Right atrium auricular region (tissue), 2 donors: ENCODE measurements around the gene RARG. TPM values are rescaled to one million over a fixed set of nuclear protein-coding genes. Genes with fewer than 3 reads are reported as not detected.

Experiments
- DNase-seq: peaks from one replicate; pipeline ENCODE4 v3.0.0-alpha.2; 2019; ENCODE audit warnings: low spot score
- H3K27ac ChIP-seq, 2 donors: fragments of 200-600 bp; sonication (generic); 1 replicate in 1 of 2; 2 replicates in 1 of 2; pipeline ENCODE4 v1.5.1; 2016 to 2019
- H3K27me3 ChIP-seq, 2 donors: fragments of 200-600 bp; sonication (generic); one replicate each; pipeline versions ENCODE4 v1.5.1 to v1.6.0; 2017 to 2019
- H3K36me3 ChIP-seq: fragments of 200-600 bp; sonication (generic); one replicate; pipeline ENCODE4 v1.5.1; 2016
- H3K4me1 ChIP-seq, 2 donors: fragments of 200-600 bp; sonication (generic); one replicate each; pipeline versions ENCODE4 v1.5.1 to v1.6.0; 2017 to 2019
- H3K4me3 ChIP-seq, 2 donors: fragments of 200-600 bp; sonication (generic); 1 replicate in 1 of 2; 2 replicates in 1 of 2; pipeline ENCODE4 v1.5.1; 2017 to 2019; ENCODE audit warnings: mild to moderate bottlenecking in 1 of 2, moderate library complexity in 1 of 2
- H3K9me3 ChIP-seq, 2 donors: fragments of 200-600 bp; sonication (generic); one replicate each; pipeline ENCODE4 v1.5.1; 2019
- total RNA-seq, 2 donors: library from RNA; depleted of rRNA; stranded (reverse); fragments of >200 nt; gene quantifications; one replicate each; pipeline ENCODE4 v1.1.0, GENCODE V29; 2016
- TF ChIP-seq, protein P1 (sequence below), 2 donors: fragments of 200-600 bp; sonication (generic); IDR thresholded peaks; one replicate each; pipeline ENCODE4 v1.5.1; 2019; ENCODE audit warnings: antibody characterized with exemption in 2 of 2

RARG gene
- total RNA-seq, 2 donors from 2014 or later: 14.8 to 15.0 TPM

DNA sequence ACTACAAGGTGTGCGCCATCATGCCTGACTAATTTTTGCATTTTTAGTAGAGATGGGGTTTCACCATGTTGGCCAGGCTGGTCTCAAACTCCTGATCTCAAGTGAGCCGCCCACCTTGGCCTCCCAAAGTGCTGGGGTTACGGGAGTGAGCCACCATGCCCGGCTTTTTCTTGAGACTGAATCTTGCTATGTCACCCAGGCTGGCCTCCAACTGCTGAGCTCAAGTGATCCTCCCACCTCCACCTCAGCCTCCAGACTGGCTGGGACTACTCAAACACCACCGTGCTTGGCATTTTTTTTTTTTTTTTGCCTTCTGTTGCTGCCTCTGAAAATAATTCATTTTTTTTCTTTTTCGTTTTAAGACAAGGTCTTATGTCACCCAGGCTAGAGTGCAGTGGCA, 27.9 kb upstream of the RARG start:
- H3K36me3 ChIP-seq: no peaks in the 10 kb centered on the region
- no peak for DNase-seq
- H3K4me1 ChIP-seq: no peaks in the 10 kb centered on the region
- H3K4me3 ChIP-seq: no peak overlapping the region
- H3K27me3 ChIP-seq: no peaks in the 10 kb centered on the region
- no peaks in the 10 kb centered on the region for H3K9me3 ChIP-seq
- TF ChIP-seq, protein P1, sequence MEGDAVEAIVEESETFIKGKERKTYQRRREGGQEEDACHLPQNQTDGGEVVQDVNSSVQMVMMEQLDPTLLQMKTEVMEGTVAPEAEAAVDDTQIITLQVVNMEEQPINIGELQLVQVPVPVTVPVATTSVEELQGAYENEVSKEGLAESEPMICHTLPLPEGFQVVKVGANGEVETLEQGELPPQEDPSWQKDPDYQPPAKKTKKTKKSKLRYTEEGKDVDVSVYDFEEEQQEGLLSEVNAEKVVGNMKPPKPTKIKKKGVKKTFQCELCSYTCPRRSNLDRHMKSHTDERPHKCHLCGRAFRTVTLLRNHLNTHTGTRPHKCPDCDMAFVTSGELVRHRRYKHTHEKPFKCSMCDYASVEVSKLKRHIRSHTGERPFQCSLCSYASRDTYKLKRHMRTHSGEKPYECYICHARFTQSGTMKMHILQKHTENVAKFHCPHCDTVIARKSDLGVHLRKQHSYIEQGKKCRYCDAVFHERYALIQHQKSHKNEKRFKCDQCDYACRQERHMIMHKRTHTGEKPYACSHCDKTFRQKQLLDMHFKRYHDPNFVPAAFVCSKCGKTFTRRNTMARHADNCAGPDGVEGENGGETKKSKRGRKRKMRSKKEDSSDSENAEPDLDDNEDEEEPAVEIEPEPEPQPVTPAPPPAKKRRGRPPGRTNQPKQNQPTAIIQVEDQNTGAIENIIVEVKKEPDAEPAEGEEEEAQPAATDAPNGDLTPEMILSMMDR (IDR thresholded peaks at IDR 0.05): no peak
- H3K27ac ChIP-seq: no peak overlapping the region

DNA sequence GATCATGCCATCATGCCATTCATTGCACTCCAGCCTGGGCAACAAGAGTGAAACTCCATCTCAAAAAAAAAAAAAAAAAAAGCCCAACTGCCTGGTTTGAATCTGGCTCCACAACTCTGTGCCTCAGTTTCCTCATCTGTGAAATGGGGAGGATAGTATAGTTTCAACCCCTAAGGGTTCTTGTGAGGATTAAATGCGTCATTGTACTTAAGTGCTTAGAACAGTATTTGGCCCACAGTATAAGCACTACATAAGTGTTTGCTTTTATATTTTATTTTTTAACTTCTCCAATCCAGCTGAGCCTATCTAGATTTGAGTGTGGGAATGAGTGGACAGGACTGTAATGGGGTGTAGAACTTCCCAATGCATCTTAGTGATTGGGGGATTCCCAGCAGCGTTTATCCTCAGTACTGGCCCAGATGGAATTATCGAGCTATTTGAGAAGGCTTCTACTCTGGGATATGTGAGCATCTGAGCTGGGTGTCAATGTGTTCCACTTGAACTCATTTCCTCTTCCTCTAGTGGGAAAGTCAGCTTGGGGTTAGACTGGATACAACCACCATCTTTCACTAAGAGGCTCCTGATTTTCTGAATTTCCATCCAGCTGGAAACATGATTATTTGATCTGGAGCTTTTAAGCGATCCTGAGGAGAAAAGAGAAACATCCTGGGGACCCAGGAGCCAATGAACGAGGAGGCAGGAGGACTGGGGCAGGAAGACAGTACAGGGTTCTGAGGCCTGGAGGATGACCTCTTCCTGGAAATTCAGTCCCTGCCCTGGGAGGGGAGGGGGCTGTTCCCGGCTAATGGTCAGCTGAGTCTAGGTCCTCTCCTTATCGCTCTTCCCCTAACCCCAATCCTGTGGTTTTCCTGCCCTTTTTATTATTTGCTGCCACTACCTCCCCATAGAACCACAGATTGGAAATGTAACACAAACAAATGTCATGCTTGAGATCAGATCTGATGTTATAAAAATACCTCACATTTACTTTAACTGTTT, 26.8 kb upstream of the RARG start:
- TF ChIP-seq, protein P1 (IDR thresholded peaks at IDR 0.05): no peak
- peaks cover 0 to 4% of the 10 kb centered on the region in 2 donors for H3K4me1 ChIP-seq
- DNase-seq: no peak
- no peaks in the 10 kb centered on the region for H3K9me3 ChIP-seq
- H3K4me3 ChIP-seq: no peak overlapping the region
- H3K36me3 ChIP-seq: peaks cover 3% of the 10 kb centered on the region
- no peaks in the 10 kb centered on the region for H3K27me3 ChIP-seq
- no peak overlapping the region for H3K27ac ChIP-seq

DNA sequence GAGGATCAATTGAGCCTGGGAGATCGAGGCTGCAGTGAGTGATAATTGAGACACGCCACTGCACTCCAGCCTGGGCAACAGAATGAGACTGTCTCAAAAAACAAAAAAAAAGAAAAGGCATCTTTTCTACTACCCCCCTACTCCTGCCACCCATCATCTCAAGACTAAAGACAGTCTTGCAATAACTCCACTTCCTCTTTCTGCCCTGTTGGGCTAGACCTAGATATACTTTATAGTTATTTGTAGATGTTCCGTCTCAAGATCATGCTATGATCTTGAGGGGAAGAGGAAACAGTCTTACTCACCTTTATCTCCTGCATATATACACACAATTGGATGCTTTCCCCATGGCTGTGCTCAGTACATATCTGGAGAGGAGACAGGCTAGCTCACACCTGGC, 24.0 kb upstream of the RARG start:
- DNase-seq: no peak
- H3K9me3 ChIP-seq: no peaks in the 10 kb centered on the region
- H3K4me1 ChIP-seq: peaks cover 0 to 26% of the 10 kb centered on the region in 2 donors
- H3K27ac ChIP-seq: no peak overlapping the region
- peaks cover 5% of the 10 kb centered on the region for H3K36me3 ChIP-seq
- H3K4me3 ChIP-seq: no peak overlapping the region
- no peaks in the 10 kb centered on the region for H3K27me3 ChIP-seq
- TF ChIP-seq, protein P1 (IDR thresholded peaks at IDR 0.05): no peak

DNA sequence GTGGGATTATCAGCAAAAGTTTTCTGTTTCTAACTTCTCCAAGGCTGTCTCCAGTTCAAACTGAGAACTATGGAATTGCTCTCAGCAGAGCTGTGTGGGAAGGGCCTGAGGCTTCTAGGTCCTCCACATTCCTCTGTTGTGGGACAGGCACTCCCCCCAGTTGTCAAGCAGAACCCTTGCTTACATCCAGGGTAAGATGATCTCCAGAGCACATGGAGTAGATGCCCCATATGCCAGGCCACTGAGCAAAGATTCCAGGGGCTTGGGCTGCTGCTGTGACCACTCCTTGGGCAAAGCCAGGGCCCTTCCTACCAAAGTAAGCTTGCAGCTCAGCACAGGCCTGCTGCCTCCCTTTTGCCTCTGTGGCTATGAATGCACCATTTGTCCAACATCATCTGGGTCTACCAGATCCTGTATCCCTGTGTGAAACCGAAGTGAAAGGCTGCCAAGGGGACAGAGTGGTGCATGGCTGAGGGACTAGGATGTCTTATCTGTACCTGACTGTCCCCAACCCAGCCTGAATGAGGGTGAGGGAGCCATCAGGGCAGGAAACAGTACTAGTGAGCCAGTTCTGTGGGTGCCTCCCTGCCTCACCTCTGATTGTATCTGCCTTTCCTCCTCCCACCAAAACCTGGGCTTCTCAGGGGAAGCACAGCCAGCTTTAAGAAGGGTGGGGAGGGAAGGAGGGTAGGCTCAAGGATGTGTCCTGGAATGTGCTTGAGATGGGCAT, 23.0 kb upstream of the RARG start:
- DNase-seq: no peak
- Histone ChIP-seq H3K27me3 (no peaks in the 10 kb centered on the region), H3K9me3 (no peaks in the 10 kb centered on the region), H3K36me3 (peaks cover 5% of the 10 kb centered on the region), H3K27ac (no peak overlapping the region), H3K4me3 (no peak overlapping the region), H3K4me1 (peaks cover 0 to 30% of the 10 kb centered on the region in 2 donors)
- TF ChIP-seq, protein P1 (IDR thresholded peaks at IDR 0.05): no peak

DNA sequence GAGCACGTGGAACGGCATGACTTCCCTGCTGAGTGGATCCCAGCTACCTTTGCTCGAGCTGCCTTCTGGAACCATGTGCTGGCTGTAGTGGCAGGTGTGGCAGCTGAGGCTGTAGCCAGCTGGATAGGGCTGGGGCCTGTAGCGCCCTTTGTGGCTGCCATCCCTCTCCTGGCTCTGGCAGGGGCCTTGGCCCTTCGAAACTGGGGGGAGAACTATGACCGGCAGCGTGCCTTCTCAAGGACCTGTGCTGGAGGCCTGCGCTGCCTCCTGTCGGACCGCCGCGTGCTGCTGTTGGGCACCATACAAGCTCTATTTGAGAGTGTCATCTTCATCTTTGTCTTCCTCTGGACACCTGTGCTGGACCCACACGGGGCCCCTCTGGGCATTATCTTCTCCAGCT, 21.3 kb upstream of the RARG start:
- DNase-seq: no peak
- Histone ChIP-seq H3K9me3 (no peaks in the 10 kb centered on the region), H3K27ac (no peak overlapping the region), H3K27me3 (no peaks in the 10 kb centered on the region), H3K36me3 (peaks cover 5% of the 10 kb centered on the region), H3K4me3 (no peak overlapping the region), H3K4me1 (peaks cover 0 to 30% of the 10 kb centered on the region in 2 donors)
- TF ChIP-seq, protein P1 (IDR thresholded peaks at IDR 0.05): no peak
